ENCODE results near the gene PTDSS2. TPM values are rescaled to one million over a fixed set of nuclear protein-coding genes. Genes with fewer than 3 reads are reported as not detected.

The PTDSS2 gene
- total RNA-seq, 4 donors from 2014 or later: 21.0 to 42.7 (median 31.7) TPM

GRCh38 chr11:452203-452744 is 2.2 kb downstream of the PTDSS2 start:
- Histone ChIP-seq H3K36me3 (peaks cover 0 to 15% (median 0%) of the 10 kb centered on the region in 3 donors), H3K27ac (no peak overlapping the region), H3K27me3 (no peaks in the 10 kb centered on the region), H3K4me1 (peaks cover 0 to 32% (median 14%) of the 10 kb centered on the region in 4 donors), H3K4me3 (no peak overlapping the region), H3K9me3 (no peaks in the 10 kb centered on the region)
- no peak for DNase-seq
- TF ChIP-seq, protein P1, sequence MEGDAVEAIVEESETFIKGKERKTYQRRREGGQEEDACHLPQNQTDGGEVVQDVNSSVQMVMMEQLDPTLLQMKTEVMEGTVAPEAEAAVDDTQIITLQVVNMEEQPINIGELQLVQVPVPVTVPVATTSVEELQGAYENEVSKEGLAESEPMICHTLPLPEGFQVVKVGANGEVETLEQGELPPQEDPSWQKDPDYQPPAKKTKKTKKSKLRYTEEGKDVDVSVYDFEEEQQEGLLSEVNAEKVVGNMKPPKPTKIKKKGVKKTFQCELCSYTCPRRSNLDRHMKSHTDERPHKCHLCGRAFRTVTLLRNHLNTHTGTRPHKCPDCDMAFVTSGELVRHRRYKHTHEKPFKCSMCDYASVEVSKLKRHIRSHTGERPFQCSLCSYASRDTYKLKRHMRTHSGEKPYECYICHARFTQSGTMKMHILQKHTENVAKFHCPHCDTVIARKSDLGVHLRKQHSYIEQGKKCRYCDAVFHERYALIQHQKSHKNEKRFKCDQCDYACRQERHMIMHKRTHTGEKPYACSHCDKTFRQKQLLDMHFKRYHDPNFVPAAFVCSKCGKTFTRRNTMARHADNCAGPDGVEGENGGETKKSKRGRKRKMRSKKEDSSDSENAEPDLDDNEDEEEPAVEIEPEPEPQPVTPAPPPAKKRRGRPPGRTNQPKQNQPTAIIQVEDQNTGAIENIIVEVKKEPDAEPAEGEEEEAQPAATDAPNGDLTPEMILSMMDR (IDR thresholded peaks at IDR 0.05): no peak
- TF ChIP-seq POLR2A (IDR thresholded peaks at IDR 0.05): no peak

GRCh38 chr11:452916-453527 is 2.9 kb downstream of the PTDSS2 start:
- Histone ChIP-seq H3K4me3 (no peak overlapping the region), H3K27me3 (no peaks in the 10 kb centered on the region), H3K36me3 (peaks cover 0 to 15% (median 0%) of the 10 kb centered on the region in 3 donors), H3K9me3 (no peaks in the 10 kb centered on the region), H3K27ac (no peak overlapping the region), H3K4me1 (peaks cover 0 to 28% (median 14%) of the 10 kb centered on the region in 4 donors)
- no peak for DNase-seq
- no peak for TF ChIP-seq POLR2A (IDR thresholded peaks at IDR 0.05)
- TF ChIP-seq, protein P1 (IDR thresholded peaks at IDR 0.05): no peak

GRCh38 chr11:453564-453963 is 3.5 kb downstream of the PTDSS2 start:
- H3K36me3 ChIP-seq: peaks cover 0 to 15% (median 0%) of the 10 kb centered on the region in 3 donors
- peaks cover 0 to 25% (median 13%) of the 10 kb centered on the region in 4 donors for H3K4me1 ChIP-seq
- H3K27me3 ChIP-seq: no peaks in the 10 kb centered on the region
- H3K27ac ChIP-seq: no peak overlapping the region
- no peak overlapping the region for H3K4me3 ChIP-seq
- DNase-seq: no peak
- no peaks in the 10 kb centered on the region for H3K9me3 ChIP-seq
- TF ChIP-seq, protein P1 (IDR thresholded peaks at IDR 0.05): no peak
- no peak for TF ChIP-seq POLR2A (IDR thresholded peaks at IDR 0.05)

GRCh38 chr11:454043-454442 is 4.0 kb downstream of the PTDSS2 start:
- DNase-seq: no peak
- TF ChIP-seq, protein P1 (IDR thresholded peaks at IDR 0.05): no peak
- TF ChIP-seq POLR2A (IDR thresholded peaks at IDR 0.05): no peak

GRCh38 chr11:454801-455565 is 4.9 kb downstream of the PTDSS2 start:
- TF ChIP-seq, protein P1 (IDR thresholded peaks at IDR 0.05): no peak
- peaks cover 0 to 14% (median 9%) of the 10 kb centered on the region in 4 donors for H3K4me1 ChIP-seq

More at GRCh38 chr11:454043-454442, 4.0 kb downstream of the PTDSS2 start:
- Histone ChIP-seq H3K4me3 (no peak overlapping the region), H3K27ac (no peak overlapping the region), H3K4me1 (peaks cover 0 to 20% (median 13%) of the 10 kb centered on the region in 4 donors), H3K27me3 (no peaks in the 10 kb centered on the region), H3K36me3 (peaks cover 0 to 15% (median 0%) of the 10 kb centered on the region in 3 donors), H3K9me3 (no peaks in the 10 kb centered on the region)

More at GRCh38 chr11:454801-455565, 4.9 kb downstream of the PTDSS2 start:
- Histone ChIP-seq H3K27ac (no peak overlapping the region), H3K4me3 (no peak overlapping the region), H3K36me3 (peaks cover 0 to 22% (median 0%) of the 10 kb centered on the region in 3 donors), H3K27me3 (no peaks in the 10 kb centered on the region), H3K9me3 (no peaks in the 10 kb centered on the region)
- DNase-seq: no peak

Measured in Peyer's patch (tissue), 4 donors.